Tibial artery (tissue), 4 donors: ENCODE measurements around the gene NXN.

Source experiments
- DNase-seq, 2 donors: peaks; one replicate each; pipeline ENCODE4 v3.0.0-alpha.2; 2019
- H3K27ac ChIP-seq, 2 donors: fragments of 200-600 bp; sonication (generic) in 1 of 2; 1 replicate in 1 of 2; 2 replicates in 1 of 2; pipeline ENCODE4 v1.5.1; 2018 to 2019; ENCODE audit warnings: mild to moderate bottlenecking in 1 of 2
- H3K27me3 ChIP-seq, 2 donors: fragments of 200-600 bp; sonication (generic) in 1 of 2; one replicate each; pipeline versions ENCODE4 v1.5.1 to v1.6.0; 2016 to 2019
- H3K36me3 ChIP-seq, 3 donors: fragments of 200-600 bp; sonication (generic) in 2 of 3; one replicate each; pipeline ENCODE4 v1.5.1; 2016 to 2019; ENCODE audit warnings: mild to moderate bottlenecking in 2 of 3
- H3K4me1 ChIP-seq, 4 donors: fragments of 200-600 bp; sonication (generic) in 2 of 4; 1 replicate in 3 of 4; 2 replicates in 1 of 4; pipeline ENCODE4 v1.5.1; 2016 to 2019
- H3K4me3 ChIP-seq, 2 donors: fragments of 200-600 bp; sonication (generic) in 1 of 2; 1 replicate in 1 of 2; 2 replicates in 1 of 2; pipeline ENCODE4 v1.5.1; 2018 to 2019; ENCODE audit warnings: mild to moderate bottlenecking in 2 of 2
- H3K9me3 ChIP-seq, 3 donors: fragments of 200-600 bp; sonication (generic) in 1 of 3; one replicate each; pipeline ENCODE4 v1.5.1; 2016 to 2019
- intact Hi-C: fragments of 100-400 bp; cut with DNase I; formaldehyde crosslinking; loops from one replicate; pipeline ENCODE4 v1.15.0; 2023; ENCODE audit warnings: low total_unique reads
- TF ChIP-seq, protein P1 (sequence below), 2 experiments: fragments of 200-600 bp in 1 of 2; fragments of 450-650 bp in 1 of 2; IDR thresholded peaks; one replicate each; pipeline ENCODE4 v1.5.1; 2017 to 2019; ENCODE audit warnings: antibody characterized with exemption in 2 of 2, mild to moderate bottlenecking in 1 of 2, moderate library complexity in 1 of 2

Gene NXN

DNA sequence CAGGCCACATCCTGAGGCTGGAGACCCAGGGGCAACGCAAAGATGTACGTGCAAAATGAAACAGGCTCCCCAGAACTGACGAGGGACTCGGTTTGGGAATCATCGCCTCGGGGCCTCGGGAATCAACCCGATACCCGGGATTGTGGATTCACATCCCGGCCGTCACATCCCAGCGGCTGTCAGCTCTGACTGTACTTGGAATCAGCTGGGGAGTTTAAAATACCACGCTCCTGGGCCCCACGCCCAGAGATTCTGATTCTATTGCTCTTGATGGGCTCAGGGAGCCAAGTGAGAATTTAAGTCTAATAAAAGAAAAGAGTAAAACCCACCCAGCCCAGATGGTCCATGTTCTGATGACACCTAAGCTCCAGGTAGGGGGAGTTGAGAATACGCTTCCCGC lies 155.2 kb downstream of the NXN start:
- no peak for DNase-seq
- H3K4me1 ChIP-seq, result no peaks in the 10 kb centered on the region
- no peak overlapping the region for H3K4me3 ChIP-seq
- TF ChIP-seq, protein P1, sequence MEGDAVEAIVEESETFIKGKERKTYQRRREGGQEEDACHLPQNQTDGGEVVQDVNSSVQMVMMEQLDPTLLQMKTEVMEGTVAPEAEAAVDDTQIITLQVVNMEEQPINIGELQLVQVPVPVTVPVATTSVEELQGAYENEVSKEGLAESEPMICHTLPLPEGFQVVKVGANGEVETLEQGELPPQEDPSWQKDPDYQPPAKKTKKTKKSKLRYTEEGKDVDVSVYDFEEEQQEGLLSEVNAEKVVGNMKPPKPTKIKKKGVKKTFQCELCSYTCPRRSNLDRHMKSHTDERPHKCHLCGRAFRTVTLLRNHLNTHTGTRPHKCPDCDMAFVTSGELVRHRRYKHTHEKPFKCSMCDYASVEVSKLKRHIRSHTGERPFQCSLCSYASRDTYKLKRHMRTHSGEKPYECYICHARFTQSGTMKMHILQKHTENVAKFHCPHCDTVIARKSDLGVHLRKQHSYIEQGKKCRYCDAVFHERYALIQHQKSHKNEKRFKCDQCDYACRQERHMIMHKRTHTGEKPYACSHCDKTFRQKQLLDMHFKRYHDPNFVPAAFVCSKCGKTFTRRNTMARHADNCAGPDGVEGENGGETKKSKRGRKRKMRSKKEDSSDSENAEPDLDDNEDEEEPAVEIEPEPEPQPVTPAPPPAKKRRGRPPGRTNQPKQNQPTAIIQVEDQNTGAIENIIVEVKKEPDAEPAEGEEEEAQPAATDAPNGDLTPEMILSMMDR (IDR thresholded peaks at IDR 0.05), result no peak
- H3K9me3 ChIP-seq, result no peaks in the 10 kb centered on the region
- H3K27ac ChIP-seq, result no peak overlapping the region
- H3K27me3 ChIP-seq, result no peaks in the 10 kb centered on the region
- intact Hi-C loops, result no loop called here
- peaks cover 0 to 40% (median 0%) of the 10 kb centered on the region in 3 donors for H3K36me3 ChIP-seq

DNA sequence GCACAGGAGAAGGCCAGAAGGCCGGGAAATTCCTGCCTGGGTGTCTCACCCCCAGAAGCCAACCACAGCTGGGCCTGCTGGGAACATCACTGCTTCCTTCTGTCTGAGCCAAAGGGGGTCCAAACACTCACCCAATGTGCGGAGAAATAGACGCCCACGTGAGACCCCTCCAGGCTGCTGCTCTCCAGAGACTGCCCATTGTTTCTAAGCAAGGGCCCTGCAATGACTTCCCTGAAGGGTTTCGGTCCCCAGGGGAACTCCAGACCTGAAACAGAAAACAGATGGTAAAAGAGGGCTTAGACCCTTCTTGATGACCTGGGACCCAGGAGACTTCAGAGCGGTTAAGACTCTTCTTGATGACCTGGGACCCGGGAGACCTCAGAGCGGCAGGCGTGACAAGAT lies 156.1 kb downstream of the NXN start:
- intact Hi-C loops, result no loop called here
- Histone ChIP-seq H3K27me3 (no peaks in the 10 kb centered on the region), H3K27ac (no peak overlapping the region), H3K4me3 (no peak overlapping the region), H3K4me1 (no peaks in the 10 kb centered on the region), H3K36me3 (peaks cover 0 to 49% (median 0%) of the 10 kb centered on the region in 3 donors), H3K9me3 (no peaks in the 10 kb centered on the region)
- TF ChIP-seq, protein P1 (IDR thresholded peaks at IDR 0.05), result no peak
- no peak for DNase-seq

DNA sequence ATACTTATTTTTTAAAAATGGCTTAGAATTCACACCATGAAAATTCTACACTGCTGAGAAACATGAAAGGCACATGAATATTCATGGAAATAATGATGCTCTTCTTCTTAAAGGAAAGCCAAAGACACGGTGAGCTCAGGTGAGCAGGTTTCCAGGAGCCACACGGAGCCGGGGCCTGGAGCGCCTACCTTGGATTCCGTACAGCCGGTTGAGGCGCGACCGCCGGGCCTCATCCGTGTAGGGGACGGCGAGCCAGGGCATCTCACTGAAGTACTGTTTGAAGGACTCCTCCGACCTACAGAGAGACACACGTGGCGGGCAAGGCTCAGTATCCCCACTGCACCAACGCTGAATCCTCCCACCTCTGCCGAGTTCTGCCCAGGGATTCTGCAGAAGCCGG lies 160.3 kb downstream of the NXN start:
- H3K36me3 ChIP-seq, result peaks cover 4 to 81% (median 6%) of the 10 kb centered on the region in 3 donors
- H3K4me3 ChIP-seq, result no peak overlapping the region
- no peaks in the 10 kb centered on the region for H3K27me3 ChIP-seq
- no peaks in the 10 kb centered on the region for H3K4me1 ChIP-seq
- DNase-seq, result no peak
- no peaks in the 10 kb centered on the region for H3K9me3 ChIP-seq
- intact Hi-C loops, result no loop called here
- no peak overlapping the region for H3K27ac ChIP-seq
- TF ChIP-seq, protein P1 (IDR thresholded peaks at IDR 0.05), result no peak

DNA sequence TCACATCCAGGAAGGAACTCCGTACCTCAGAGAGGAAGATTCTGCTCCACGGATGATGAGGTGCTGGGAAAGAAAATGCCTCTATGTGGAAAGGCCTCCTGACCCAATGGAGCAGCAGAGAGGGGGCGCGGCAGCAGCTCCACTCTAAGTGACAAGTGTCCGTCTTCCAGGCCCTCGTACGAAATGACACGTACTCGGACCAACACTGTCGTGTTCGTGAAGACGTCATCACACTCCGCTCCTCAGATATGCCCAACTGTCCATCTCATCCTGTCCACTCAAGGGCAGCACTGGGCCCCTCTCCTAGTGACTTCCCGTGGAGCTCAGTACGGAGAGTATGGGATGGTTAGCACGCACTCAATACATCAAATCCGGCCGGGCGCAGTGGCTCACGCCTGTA lies 165.2 kb downstream of the NXN start:
- DNase-seq, result no peak
- TF ChIP-seq, protein P1 (IDR thresholded peaks at IDR 0.05), result no peak
- Histone ChIP-seq H3K36me3 (peaks cover 4 to 63% (median 6%) of the 10 kb centered on the region in 3 donors), H3K4me3 (no peak overlapping the region), H3K27ac (no peak overlapping the region), H3K9me3 (no peaks in the 10 kb centered on the region), H3K27me3 (no peaks in the 10 kb centered on the region), H3K4me1 (no peaks in the 10 kb centered on the region)
- intact Hi-C loops, result no loop called here

DNA sequence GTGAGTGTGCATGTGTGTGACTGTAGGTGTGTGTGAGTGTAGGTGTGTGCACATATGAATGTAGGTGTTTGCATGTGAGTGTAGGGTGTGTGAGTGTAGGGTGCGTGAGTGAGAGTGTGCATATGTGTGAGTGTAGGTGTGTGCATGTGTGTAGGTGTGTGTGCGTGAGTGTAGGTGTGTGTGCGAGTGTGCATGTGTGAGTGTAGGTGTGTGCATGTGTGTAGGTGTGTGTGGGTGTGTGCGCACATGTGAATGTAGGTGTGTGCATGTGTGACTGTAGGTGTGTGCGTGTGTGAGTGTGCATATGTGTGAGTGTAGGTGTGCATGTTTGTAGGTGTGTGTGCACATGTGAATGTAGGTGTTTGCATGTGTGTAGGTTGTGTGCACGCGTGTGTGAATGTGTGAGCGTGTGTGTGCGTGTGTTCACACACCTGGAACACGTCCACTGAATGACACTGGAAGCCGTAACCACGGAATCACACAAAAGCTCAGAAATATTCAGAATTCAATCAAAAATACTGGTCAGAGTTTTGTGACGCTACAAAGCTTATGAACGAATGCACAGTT lies 166.9 kb downstream of the NXN start:
- H3K4me1 ChIP-seq, result no peaks in the 10 kb centered on the region
- H3K4me3 ChIP-seq, result no peak overlapping the region
- H3K36me3 ChIP-seq, result peaks cover under 1 to 49% (median 6%) of the 10 kb centered on the region in 3 donors
- H3K27me3 ChIP-seq, result no peaks in the 10 kb centered on the region
- no peak overlapping the region for H3K27ac ChIP-seq
- H3K9me3 ChIP-seq, result no peaks in the 10 kb centered on the region
- TF ChIP-seq, protein P1 (IDR thresholded peaks at IDR 0.05), result no peak
- intact Hi-C loops, result no loop called here
- DNase-seq, result no peak
